H1 (cell line): ENCODE measurements around the gene ASTN2. TPM values are rescaled to one million over a fixed set of nuclear protein-coding genes. Genes with fewer than 3 reads are reported as not detected.

Experiments used
- CTCF ChIA-PET: fragments of 300-600 bp; sonication (Branson Sonifier 250); formaldehyde crosslinking; loops from one replicate; lab custom pipeline; 2021; ENCODE audit not compliant: partially characterized antibody; lab: Charles Lee
- POLR2A ChIA-PET: fragments of 300-600 bp; sonication (Branson Sonifier 250); formaldehyde crosslinking; loops from one replicate; lab custom pipeline; 2021; ENCODE audit warnings: inconsistent platforms; ENCODE audit not compliant: partially characterized antibody; lab: Charles Lee
- DNase-seq, 2 experiments: peaks; one replicate each; pipeline versions ENCODE4 v3.0.0 to v3.0.0-alpha.2; 2010 to 2022; ENCODE audit warnings: low spot score in 2 of 2, low read depth in 1 of 2, mixed read lengths in 1 of 2
- FAIRE-seq: peaks from 2 replicates; lab custom pipeline; 2011; peaks lifted over from hg19 to GRCh38; lab: Jason Lieb, UNC
- H2AFZ ChIP-seq: 2 replicates; pipeline ENCODE4 v1.8.1; 2012; ENCODE audit warnings: low read length, inconsistent platforms
- H2AK5ac ChIP-seq: 2 replicates; pipeline ENCODE4 v1.6.1; 2013; ENCODE audit warnings: low read depth, low read length
- H2BK120ac ChIP-seq: replicated peaks from 2 replicates; pipeline ENCODE3; 2013; ENCODE audit warnings: low read depth, low read length, inconsistent platforms
- H2BK12ac ChIP-seq: 2 replicates; pipeline ENCODE4 v1.6.1; 2013; ENCODE audit warnings: low read depth, low read length
- H2BK15ac ChIP-seq: 2 replicates; pipeline ENCODE4 v1.6.1; 2013; ENCODE audit warnings: low read length
- H2BK20ac ChIP-seq: 2 replicates; pipeline ENCODE4 v1.6.1; 2013; ENCODE audit warnings: low read length
- H2BK5ac ChIP-seq: 2 replicates; pipeline ENCODE4 v1.6.1; 2013; ENCODE audit warnings: low read depth, low read length
- H3K14ac ChIP-seq: 2 replicates; pipeline ENCODE4 v1.6.1; 2013; ENCODE audit warnings: inconsistent platforms; ENCODE audit not compliant: insufficient read length
- H3K18ac ChIP-seq: 2 replicates; pipeline ENCODE4 v1.6.1; 2013; ENCODE audit warnings: low read length; ENCODE audit errors: extremely low read depth
- H3K23ac ChIP-seq: 2 replicates; pipeline ENCODE4 v1.6.1; 2013; ENCODE audit warnings: inconsistent platforms; ENCODE audit not compliant: insufficient read length
- H3K23me2 ChIP-seq: 2 replicates; pipeline ENCODE4 v1.6.1; 2013; ENCODE audit warnings: low read depth, low read length
- H3K27ac ChIP-seq: 2 replicates; pipeline ENCODE4 v1.6.1; 2011; ENCODE audit warnings: low read depth, low read length, inconsistent platforms
- H3K27me3 ChIP-seq, 4 experiments: replicated peaks in 1 of 4; 1 replicate in 1 of 4; 2 replicates in 3 of 4; pipeline versions ENCODE4 v1.6.1 to v1.8.1; 2011 to 2013; ENCODE audit warnings: low read length in 3 of 4, mild to moderate bottlenecking in 3 of 4, inconsistent platforms in 2 of 4, mixed read lengths in 2 of 4, moderate library complexity in 1 of 4; ENCODE audit not compliant: control insufficient read depth in 3 of 4, insufficient read depth in 3 of 4; ENCODE audit errors: extremely low read depth in 1 of 4
- H3K36me3 ChIP-seq, 4 experiments: 2 replicates each; pipeline versions ENCODE4 v1.6.1 to v1.8.1; 2011 to 2013; ENCODE audit warnings: mild to moderate bottlenecking in 4 of 4, low read length in 3 of 4, moderate library complexity in 2 of 4, control low read depth in 1 of 4, inconsistent platforms in 1 of 4; ENCODE audit not compliant: insufficient read depth in 4 of 4, control insufficient read depth in 2 of 4
- H3K4ac ChIP-seq: replicated peaks from 2 replicates; pipeline ENCODE3; 2013; ENCODE audit warnings: low read length, low read depth, mixed read lengths, inconsistent platforms; ENCODE audit not compliant: insufficient read length
- H3K4me1 ChIP-seq, 4 experiments: replicated peaks in 1 of 4; 1 replicate in 1 of 4; 2 replicates in 3 of 4; pipeline versions ENCODE4 v1.6.1 to v1.8.1; 2011 to 2013; ENCODE audit warnings: low read length in 3 of 4, inconsistent platforms in 2 of 4, mixed read lengths in 1 of 4; ENCODE audit not compliant: insufficient read depth in 4 of 4, control insufficient read depth in 3 of 4
- H3K4me2 ChIP-seq, 2 experiments: 2 replicates each; pipeline versions ENCODE4 v1.6.1 to v1.8.1; 2011 to 2013; ENCODE audit warnings: low read depth in 2 of 2, low read length in 2 of 2, control low read depth in 1 of 2, inconsistent platforms in 1 of 2, mild to moderate bottlenecking in 1 of 2; ENCODE audit not compliant: insufficient read depth in 1 of 2
- H3K4me3 ChIP-seq, 4 experiments: fragments of 200-600, 300-600 bp in 1 of 4; sonication (generic), shearing (Covaris generic), sonication (Bioruptor Twin) in 1 of 4; 2 replicates each; pipeline versions ENCODE4 v1.5.1 to v1.8.1; 2011 to 2016; ENCODE audit warnings: low read length in 4 of 4, low read depth in 3 of 4, control low read depth in 2 of 4, inconsistent platforms in 2 of 4, mild to moderate bottlenecking in 2 of 4, mixed read lengths in 1 of 4, moderate library complexity in 1 of 4; ENCODE audit not compliant: insufficient read depth in 2 of 4; ENCODE audit errors: extremely low read depth in 1 of 4
- H3K56ac ChIP-seq: replicated peaks from 2 replicates; pipeline ENCODE3; 2013; ENCODE audit warnings: low read depth, mild to moderate bottlenecking, mixed read lengths, low read length, inconsistent platforms; ENCODE audit not compliant: insufficient read length
- H3K79me1 ChIP-seq: 2 replicates; pipeline ENCODE4 v1.6.1; 2013; ENCODE audit warnings: low read depth, low read length, control low read depth
- H3K79me2 ChIP-seq, 2 experiments: 2 replicates each; pipeline versions ENCODE4 v1.6.1 to v1.8.1; 2012 to 2013; ENCODE audit warnings: low read length in 2 of 2, mild to moderate bottlenecking in 2 of 2, inconsistent platforms in 1 of 2; ENCODE audit not compliant: insufficient read depth in 2 of 2, control insufficient read depth in 1 of 2
- H3K9ac ChIP-seq, 4 experiments: replicated peaks in 1 of 4; 1 replicate in 1 of 4; 2 replicates in 3 of 4; pipeline versions ENCODE4 v1.6.1 to v1.8.1; 2011 to 2013; ENCODE audit warnings: low read depth in 3 of 4, low read length in 3 of 4, control low read depth in 2 of 4, mild to moderate bottlenecking in 2 of 4, moderate library complexity in 2 of 4, inconsistent platforms in 1 of 4; ENCODE audit errors: extremely low read depth in 1 of 4
- H3K9me3 ChIP-seq, 2 experiments: 2 replicates each; pipeline versions ENCODE4 v1.6.1 to v1.8.1; 2012 to 2013; ENCODE audit warnings: mild to moderate bottlenecking in 2 of 2, moderate library complexity in 2 of 2, control low read depth in 1 of 2, inconsistent platforms in 1 of 2, low read depth in 1 of 2, low read length in 1 of 2, mixed read lengths in 1 of 2; ENCODE audit not compliant: insufficient read depth in 2 of 2
- H4K20me1 ChIP-seq, 2 experiments: replicated peaks in 1 of 2; 2 replicates each; pipeline versions ENCODE3 to v1.8.1; 2011 to 2013; ENCODE audit warnings: inconsistent platforms in 2 of 2, low read length in 2 of 2, mild to moderate bottlenecking in 1 of 2; ENCODE audit not compliant: insufficient read depth in 2 of 2, control insufficient read depth in 1 of 2
- H4K5ac ChIP-seq: 2 replicates; pipeline ENCODE4 v1.6.1; 2013; ENCODE audit warnings: low read length, low read depth, mixed read lengths, inconsistent platforms; ENCODE audit not compliant: insufficient read length
- H4K8ac ChIP-seq: 2 replicates; pipeline ENCODE4 v1.8.0; 2013; ENCODE audit warnings: mild to moderate bottlenecking, moderate library complexity, low read length, inconsistent platforms; ENCODE audit not compliant: insufficient read depth; ENCODE audit errors: extremely low read depth
- H4K91ac ChIP-seq: replicated peaks from 2 replicates; pipeline ENCODE3; 2013; ENCODE audit warnings: low read length, mixed read lengths, inconsistent platforms; ENCODE audit not compliant: insufficient read length
- CHD2 ChIP-seq: IDR thresholded peaks from 2 replicates; pipeline ENCODE4 v1.6.1; 2012; ENCODE audit warnings: low read length, improper control_type of control experiment
- EGR1 ChIP-seq: IDR thresholded peaks from 2 replicates; pipeline ENCODE4 v1.6.1; 2011; ENCODE audit warnings: low read depth, low read length, borderline replicate concordance
- EZH2 ChIP-seq: fragments of 200-600 bp; sonication (generic); IDR thresholded peaks from 2 replicates; pipeline ENCODE4 v1.7.1; 2012; ENCODE audit warnings: low read depth, mild to moderate bottlenecking, moderate library complexity, low read length, inconsistent platforms; ENCODE audit not compliant: severe bottlenecking
- GTF2F1 ChIP-seq: IDR thresholded peaks from 2 replicates; pipeline ENCODE4 v1.6.1; 2012; ENCODE audit warnings: low read depth, low read length, improper control_type of control experiment, borderline replicate concordance
- HDAC6 ChIP-seq: IDR thresholded peaks from one replicate; pipeline ENCODE4 v1.7.1; 2012; ENCODE audit warnings: low read depth, mild to moderate bottlenecking, inconsistent platforms, low read length, moderate library complexity
- KDM1A ChIP-seq: fragments of 200-600, 300-600 bp; sonication (generic); IDR thresholded peaks from 2 replicates; pipeline ENCODE4 v1.7.1; 2016; ENCODE audit warnings: mild to moderate bottlenecking, low read length, borderline replicate concordance
- MAFK ChIP-seq: IDR thresholded peaks from 2 replicates; pipeline ENCODE4 v1.6.1; 2012; ENCODE audit warnings: low read depth, mild to moderate bottlenecking, improper control_type of control experiment, low read length
- PHF8 ChIP-seq: fragments of 200-600 bp; sonication (generic); conservative IDR thresholded peaks from 2 replicates; pipeline ENCODE4 v1.7.1; 2012; ENCODE audit warnings: low read depth, mild to moderate bottlenecking, inconsistent platforms, low read length, moderate library complexity
- RNF2 ChIP-seq: fragments of 200-900, 300-1000 bp; sonication (generic); IDR thresholded peaks from 2 replicates; pipeline ENCODE4 v1.7.1; 2016; ENCODE audit warnings: borderline replicate concordance, low read depth, mild to moderate bottlenecking, antibody characterized with exemption, low read length; ENCODE audit not compliant: poor library complexity, severe bottlenecking; ENCODE audit errors: missing control alignments
- RXRA ChIP-seq: IDR thresholded peaks from 2 replicates; pipeline ENCODE4 v1.6.1; 2011; ENCODE audit warnings: low read depth, mild to moderate bottlenecking, low read length, moderate library complexity; ENCODE audit not compliant: insufficient read depth
- SIRT6 ChIP-seq: IDR thresholded peaks from one replicate; pipeline ENCODE4 v1.7.1; 2012; ENCODE audit warnings: low read length, inconsistent platforms
- SP4 ChIP-seq: IDR thresholded peaks from 2 replicates; pipeline ENCODE4 v1.6.1; 2012; ENCODE audit warnings: low read length, inconsistent platforms
- TAF1 ChIP-seq: IDR thresholded peaks from 2 replicates; pipeline ENCODE4 v1.6.1; 2011; ENCODE audit warnings: mild to moderate bottlenecking, low read depth, low read length
- YY1 ChIP-seq: IDR thresholded peaks from 2 replicates; pipeline ENCODE4 v1.6.1; 2011; ENCODE audit warnings: low read depth, mild to moderate bottlenecking, low read length
- ZNF274 ChIP-seq: IDR thresholded peaks from 2 replicates; pipeline ENCODE4 v1.7.0; 2012; ENCODE audit warnings: low read length, borderline replicate concordance; ENCODE audit errors: extremely low read depth
- WGBS, 2 experiments: shearing (Covaris generic) in 1 of 2; methylation state at CpG; one replicate each; pipeline versions ENCODE4 v1.1.6 to v1.1.7; 2013 to 2015; ENCODE audit warnings: low lambda C conversion rate in 2 of 2, mixed read lengths in 2 of 2, inconsistent platforms in 1 of 2, low coverage in 1 of 2, missing lambda C conversion rate in 1 of 2; ENCODE audit not compliant: insufficient replicate concordance in 2 of 2, insufficient coverage in 1 of 2, insufficient read length in 1 of 2; ENCODE audit errors: extremely low coverage in 1 of 2, missing lambda C conversion rate in 1 of 2; 5-methylcytosine and 5-hydroxymethylcytosine counted together
- polyA plus RNA-seq, 7 experiments: library from polyadenylated mRNA; depleted of rRNA in 3 of 7; stranded (reverse) in 5 of 7; unstranded in 2 of 7; fragments of >200 nt in 5 of 7; fragments of 200-250 nt in 2 of 7; gene quantifications; 1 replicate in 5 of 7; 2 replicates in 1 of 7; 4 replicates in 1 of 7; pipeline versions ENCODE4 v1.2.1 to v1.2.3, GENCODE V29; 2011 to 2013; ENCODE audit warnings: missing spikeins in 2 of 7, mixed read lengths in 2 of 7
- total RNA-seq: library from RNA; stranded (reverse); fragmentation: NEBNext Ultra II Directional; extraction: Animal tissue kit (Norgen Biotek cat#: 25700); gene quantifications from 2 replicates; pipeline ENCODE4 v1.2.1, GENCODE V29; 2021

ASTN2 gene
- total and polyA plus RNA-seq, 2 of the 8 experiments (the other 6 are each of a cell fraction or from before 2014, with no cell fraction given) = 8.2 to 13.7 TPM

GRCh38 chr9:116475201-116475600, 939.7 kb downstream of the ASTN2 start:
- POLR2A ChIA-PET = no interaction called here
- no peak overlapping the region for H4K8ac ChIP-seq
- TF ChIP-seq RNF2 = no peak
- TF ChIP-seq HDAC6 = no peak
- no peak for TF ChIP-seq SIRT6
- no peak for TF ChIP-seq EZH2
- TF ChIP-seq ZNF274 = no peak
- no peak for TF ChIP-seq MAFK
- no peak for TF ChIP-seq TAF1
- TF ChIP-seq GTF2F1 = no peak
- no peak for TF ChIP-seq CHD2
- no peak for TF ChIP-seq RXRA
- no peak for TF ChIP-seq EGR1
- TF ChIP-seq SP4 = no peak
- no peak for TF ChIP-seq YY1
- TF ChIP-seq KDM1A = no peak
- no peak for TF ChIP-seq PHF8

More at GRCh38 chr9:116475201-116475600, 939.7 kb downstream of the ASTN2 start:
- 94% methylated on average over 1 of the region's 1 CpG; no CpG with 5 or more reads in 1 of the 2 experiments for WGBS, 2 experiments
- Histone ChIP-seq H3K14ac (no peak overlapping the region), H3K18ac (no peak overlapping the region), H3K56ac (no peak overlapping the region), H3K79me1 (no peaks in the 10 kb centered on the region), H4K5ac (no peak overlapping the region), H2BK15ac (peak overlapping the region; percentile 49; the same call in 1 of the 2 replicates), H2AFZ (no peak overlapping the region), H3K4ac (no peak overlapping the region), H3K4me2 (no peak overlapping the region), H2BK120ac (no peak overlapping the region), H3K23ac (no peak overlapping the region), H2BK20ac (0 out of 2 replicates have a peak overlapping the region, but pooled peaks have one; percentile 34), H3K4me3 (no peak overlapping the region), H2AK5ac (peak overlapping the region; percentile 78; the same call in 1 of the 2 replicates), H2BK5ac (peak overlapping the region; percentile 22; the same call in 1 of the 2 replicates), H3K4me1 (peaks cover 6 to 20% (median 14%) of the 10 kb centered on the region in 4 experiments), H3K36me3 (no peaks in the 10 kb centered on the region), H4K91ac (no peak overlapping the region), H3K27ac (no peak overlapping the region), H4K20me1 (no peaks in the 10 kb centered on the region), H3K27me3 (no peaks in the 10 kb centered on the region), H2BK12ac (peak overlapping the region; percentile 60; the same call in 1 of the 2 replicates), H3K79me2 (no peaks in the 10 kb centered on the region), H3K9me3 (no peaks in the 10 kb centered on the region), H3K9ac (no peak overlapping the region), H3K23me2 (no peaks in the 10 kb centered on the region)
- CTCF ChIA-PET = interaction anchor here (1.5 kb wide), 1 partner anchor 11 kb away, joined by 3 read pairs; no protein-coding TSS in a partner anchor
- DNase-seq (no peak), FAIRE-seq (no peak)
